GM19035 (cell line): ENCODE data around the gene PARD3.
"Not testable (repeated sequence)": the region's sequence is repeated elsewhere in the genome, so short reads cannot be mapped to it uniquely, and the experiment has no call there.

Experiments
- ATAC-seq: cut with Tn5 transposase; IDR thresholded peaks from one replicate; pipeline ENCODE4 v1.9.1; 2021; ENCODE audit not compliant: unreplicated experiment

The PARD3 gene

DNA sequence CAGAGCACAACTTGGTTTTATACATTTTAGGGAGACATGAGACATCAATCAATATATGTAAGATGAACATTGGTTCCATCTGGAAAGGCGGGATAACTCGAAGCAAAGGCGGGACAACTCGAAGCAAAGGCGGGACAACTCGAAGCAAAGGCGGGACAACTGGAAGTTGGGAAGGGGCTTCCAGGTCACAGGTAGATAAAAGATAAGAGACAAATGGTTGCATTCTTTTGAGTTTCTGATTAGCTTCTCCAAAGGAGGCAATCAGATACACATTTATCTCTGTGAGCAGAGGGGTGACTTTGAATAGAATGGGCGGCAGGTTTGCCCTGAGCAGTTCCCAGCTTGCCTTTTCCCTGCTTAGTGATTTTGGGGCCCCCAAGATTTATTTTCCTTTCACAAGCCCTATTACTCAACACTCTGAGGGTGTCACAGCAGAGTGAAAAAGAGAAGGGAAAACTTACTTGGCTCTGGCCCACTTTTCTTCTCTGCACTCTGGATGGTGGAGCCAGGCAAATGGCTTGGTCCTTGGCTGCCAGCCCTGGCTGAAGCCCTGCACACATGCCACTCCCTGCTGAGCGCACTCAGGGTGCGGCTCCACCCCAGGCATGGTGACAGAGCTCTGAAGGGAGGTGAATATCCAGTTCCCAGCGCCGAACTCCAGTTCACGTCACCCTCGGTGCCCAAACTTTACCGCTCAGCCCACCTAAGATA is 46.7 kb downstream of the PARD3 start:
- no peak for ATAC-seq

DNA sequence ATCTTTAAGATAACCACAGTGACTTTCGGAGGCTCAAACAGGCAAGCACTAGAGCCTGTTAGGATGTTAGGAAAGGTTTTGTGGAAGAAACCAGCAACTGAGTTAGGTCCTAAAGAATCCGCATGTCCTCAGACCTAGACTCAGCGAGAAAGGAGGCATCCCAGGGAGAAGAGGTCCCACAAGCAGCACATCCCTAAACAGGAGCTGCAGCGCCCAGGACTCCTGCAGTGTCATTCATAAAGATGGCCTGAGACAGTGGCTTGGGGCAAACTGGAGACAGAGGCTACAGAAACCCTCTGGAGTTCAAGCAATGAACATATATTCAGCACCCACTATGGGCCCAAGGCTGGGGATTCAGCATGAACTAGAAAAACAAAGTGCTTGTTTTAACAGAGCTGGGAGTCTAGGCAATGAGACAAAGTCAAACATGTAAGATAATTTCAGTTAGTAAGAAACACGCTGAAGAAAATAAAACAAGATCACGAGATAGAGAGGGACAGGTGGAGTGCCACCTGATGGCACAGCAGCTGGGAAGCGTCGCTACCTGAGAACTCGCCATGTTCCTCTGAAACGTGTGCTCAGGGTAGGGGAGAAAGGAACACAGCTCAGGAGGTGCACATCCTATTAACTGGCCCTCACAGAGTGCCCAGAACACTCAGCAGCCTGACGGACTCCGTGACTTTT is 48.1 kb downstream of the PARD3 start:
- no peak for ATAC-seq

DNA sequence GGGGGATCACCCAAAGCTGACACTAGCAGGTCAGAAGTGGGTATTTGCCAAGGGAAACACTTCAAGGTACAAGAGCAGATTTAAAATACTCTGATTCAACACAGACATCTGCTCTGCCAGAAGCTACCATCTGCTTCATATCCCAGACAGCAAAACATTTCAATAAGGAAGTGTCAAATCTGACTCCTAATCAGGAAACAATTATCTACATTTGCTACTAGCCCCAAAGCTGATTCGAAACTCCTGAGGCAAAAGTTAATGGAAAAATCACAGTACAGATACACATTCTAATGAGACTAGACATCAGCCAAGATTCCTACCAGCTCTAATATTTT is 48.9 kb downstream of the PARD3 start:
- no peak for ATAC-seq

- no peak for ATAC-seq
These were observed 50.6 kb downstream of the PARD3 start for GRCh38 chr10:34764472-34764946.

GRCh38 chr10:34762603-34763299 is 52.3 kb downstream of the PARD3 start:
- no peak for ATAC-seq

DNA sequence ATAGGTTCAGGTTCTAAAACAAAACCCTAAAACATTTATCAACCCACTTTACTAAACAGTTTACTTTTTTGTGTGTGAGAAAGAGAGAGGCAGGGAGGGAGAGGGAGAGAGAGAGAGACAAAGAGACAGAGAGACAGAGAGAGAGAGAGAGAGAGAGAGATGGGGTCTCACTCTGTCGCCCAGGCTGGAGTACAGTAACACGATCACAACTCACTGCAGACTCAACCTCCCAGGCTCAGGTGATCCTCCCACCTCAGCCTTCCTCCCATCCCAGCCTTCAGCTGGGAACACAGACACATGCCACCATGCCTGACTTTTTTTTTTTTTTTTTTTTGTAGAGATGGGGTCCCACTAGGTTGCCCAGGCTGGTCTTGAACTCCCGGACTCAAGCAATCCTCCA is 52.9 kb downstream of the PARD3 start:
- ATAC-seq: no peak

GRCh38 chr10:34761453-34761852 is 53.6 kb downstream of the PARD3 start:
- no peak for ATAC-seq

- no peak for ATAC-seq
These were observed 54.5 kb downstream of the PARD3 start for GRCh38 chr10:34760606-34761005.

- no peak for ATAC-seq
These were observed 55.3 kb downstream of the PARD3 start for GRCh38 chr10:34759837-34760215.

GRCh38 chr10:34759161-34759836 is 55.8 kb downstream of the PARD3 start:
- ATAC-seq: no peak

GRCh38 chr10:34758447-34758996 is 56.6 kb downstream of the PARD3 start:
- ATAC-seq: no peak

DNA sequence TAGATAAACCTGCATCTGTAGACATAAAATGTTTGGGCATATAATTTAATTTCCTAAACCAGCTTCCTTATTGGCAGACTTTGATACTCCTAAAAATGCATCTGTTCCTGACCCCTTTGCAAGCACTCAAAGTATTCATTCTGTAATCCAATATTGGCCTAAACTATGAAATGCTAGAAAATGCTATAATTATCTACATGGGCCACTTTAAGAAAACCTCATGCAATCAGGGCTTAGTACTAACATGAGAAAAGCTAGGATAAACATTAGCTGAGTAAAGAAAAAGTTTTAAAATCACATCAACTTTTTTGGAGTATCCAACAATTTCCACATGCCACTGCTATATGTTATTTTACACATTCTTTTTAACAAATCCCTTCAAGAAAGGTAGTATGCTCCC is 57.2 kb downstream of the PARD3 start:
- no peak for ATAC-seq

DNA sequence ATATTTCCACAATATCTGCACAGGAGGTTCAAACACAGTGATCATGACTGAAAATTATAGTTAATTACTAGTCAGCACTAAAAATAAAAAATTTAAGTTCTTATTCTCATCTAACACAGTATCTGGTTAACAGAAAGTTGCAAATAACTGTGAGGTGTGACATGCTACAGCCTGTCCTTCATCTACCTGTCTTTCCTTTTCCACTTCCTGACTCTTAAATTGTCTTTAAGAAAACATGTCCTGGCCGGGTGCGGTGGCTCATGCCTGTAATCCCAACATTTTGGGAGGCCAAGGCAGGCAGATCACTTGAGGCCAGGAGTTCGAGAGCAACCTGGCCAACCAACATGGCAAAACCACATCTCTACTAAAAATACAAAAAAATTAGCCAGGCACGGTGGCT is 57.9 kb downstream of the PARD3 start:
- ATAC-seq: not testable (repeated sequence)

DNA sequence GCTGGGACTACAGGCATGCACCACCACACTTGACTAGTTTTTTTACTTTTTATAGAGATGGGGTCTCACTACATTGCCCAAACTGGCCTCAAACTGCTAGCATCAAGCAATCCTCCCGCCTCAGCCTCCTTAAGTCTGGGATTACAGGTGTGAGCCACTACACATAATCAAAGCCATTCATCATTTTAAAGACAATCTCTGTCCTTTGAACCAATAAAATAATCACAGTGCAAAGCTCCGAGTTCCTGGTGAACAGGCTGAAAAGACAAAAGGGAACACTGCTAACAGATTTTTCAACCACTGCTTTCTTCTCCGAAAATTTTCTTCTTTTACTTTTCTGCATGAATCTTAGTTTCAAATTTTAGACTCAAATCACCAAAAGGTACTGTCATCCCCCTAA is 58.5 kb downstream of the PARD3 start:
- ATAC-seq: no peak

- no peak for ATAC-seq
These were observed 61.9 kb downstream of the PARD3 start for GRCh38 chr10:34753014-34753757.

DNA sequence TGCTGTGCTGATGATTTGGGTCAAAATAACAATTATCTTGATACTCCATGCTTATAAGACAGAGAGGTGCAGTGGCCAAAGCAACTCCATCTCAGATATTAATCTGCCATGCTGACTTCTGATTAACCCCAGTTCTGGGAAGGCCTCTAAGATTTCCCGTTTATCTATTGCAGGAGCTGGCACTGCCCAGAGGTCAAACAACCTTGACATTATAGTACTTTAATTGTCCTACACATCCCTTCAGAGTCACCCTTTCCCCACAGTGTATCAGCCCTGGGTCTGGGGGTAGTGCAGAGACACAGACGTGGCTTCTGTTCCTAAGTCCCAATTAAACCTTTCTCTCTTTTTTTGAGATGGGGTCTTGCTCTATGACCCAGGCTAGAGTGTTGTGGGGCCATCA is 63.8 kb downstream of the PARD3 start:
- ATAC-seq: no peak

GRCh38 chr10:34750795-34751194 is 64.3 kb downstream of the PARD3 start:
- ATAC-seq: not testable (repeated sequence)

DNA sequence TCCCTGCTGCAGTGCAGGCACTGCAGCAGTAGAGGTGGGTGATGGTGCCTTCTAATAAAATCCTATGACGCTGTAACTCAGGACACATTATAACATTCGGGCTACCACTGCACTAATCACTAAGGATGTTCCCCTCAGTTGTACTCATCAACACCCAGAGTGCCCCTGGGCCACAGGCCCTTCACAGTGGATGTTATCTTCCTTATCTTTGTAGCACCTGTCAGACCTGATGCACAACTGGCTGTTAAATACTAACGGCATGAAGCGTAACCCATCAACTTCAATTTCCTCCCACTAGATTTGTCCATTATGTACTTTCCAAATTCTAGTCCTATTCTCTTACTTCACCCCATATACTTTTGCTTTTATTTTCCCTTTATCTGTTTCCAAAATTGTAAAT is 66.3 kb downstream of the PARD3 start:
- no peak for ATAC-seq

- no peak for ATAC-seq
These were observed 66.7 kb downstream of the PARD3 start for GRCh38 chr10:34748357-34748756.

- no peak for ATAC-seq
These were observed 69.0 kb downstream of the PARD3 start for GRCh38 chr10:34746094-34746493.

DNA sequence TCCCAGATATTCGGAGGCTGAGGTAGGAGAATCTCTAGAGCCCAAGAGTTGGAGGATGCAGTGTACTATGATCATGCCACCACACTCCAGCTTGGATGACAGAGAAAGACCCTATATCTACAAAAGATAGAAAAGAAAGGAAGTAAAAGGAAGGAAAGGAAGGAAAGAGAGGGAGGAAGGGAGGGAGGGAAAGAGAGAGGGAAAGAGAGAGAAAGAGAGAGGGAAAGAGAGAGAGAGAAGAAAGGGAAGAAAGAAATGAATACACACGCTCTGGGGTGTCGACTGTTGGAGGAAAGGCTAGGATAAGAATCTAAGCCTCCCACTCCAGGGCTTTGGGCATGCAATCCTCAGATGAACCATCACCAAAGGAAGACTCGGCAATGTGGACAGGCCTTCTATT is 69.9 kb downstream of the PARD3 start:
- ATAC-seq: no peak
